Body of pancreas (tissue), 4 donors: ENCODE results near the gene ENTREP3. TPM values are rescaled to one million over a fixed set of nuclear protein-coding genes. Genes with fewer than 3 reads are reported as not detected.

Experiments used
- ATAC-seq: fragments of 150-250 bp; one replicate; pipeline ENCODE4 v1.9.1; 2016
- DNase-seq, 4 donors: peaks; one replicate each; pipeline ENCODE4 v3.0.0-alpha.2; 2019
- H3K27ac ChIP-seq, 4 donors: fragments of 200-600 bp; sonication (generic); 1 replicate in 3 of 4; 2 replicates in 1 of 4; pipeline versions ENCODE4 v1.5.1 to v1.6.1; 2016 to 2019; ENCODE audit warnings: mild to moderate bottlenecking in 1 of 4, mixed read lengths in 1 of 4, moderate library complexity in 1 of 4
- H3K27me3 ChIP-seq, 2 donors: fragments of 200-600 bp; sonication (generic); one replicate each; pipeline ENCODE4 v1.6.0; 2016; ENCODE audit warnings: mild to moderate bottlenecking in 1 of 2
- H3K36me3 ChIP-seq, 2 donors: fragments of 200-600 bp; sonication (generic); replicated peaks in 1 of 2; 2 replicates each; pipeline ENCODE4 v1.5.1; 2016; ENCODE audit warnings: low read depth in 2 of 2; ENCODE audit not compliant: insufficient read depth in 1 of 2
- H3K4me1 ChIP-seq: fragments of 200-600 bp; sonication (generic); one replicate; pipeline ENCODE4 v1.6.0; 2016
- H3K4me3 ChIP-seq, 2 donors: fragments of 200-600 bp; sonication (generic); 1 replicate in 1 of 2; 2 replicates in 1 of 2; pipeline ENCODE4 v1.5.1; 2016 to 2019
- H3K9me3 ChIP-seq, 3 donors: fragments of 200-600 bp; sonication (generic); 1 replicate in 2 of 3; 2 replicates in 1 of 3; pipeline ENCODE4 v1.5.1; 2016
- POLR2A ChIP-seq, 3 donors: fragments of 450-650 bp; IDR thresholded peaks; one replicate each; pipeline ENCODE4 v1.6.1; 2016; ENCODE audit warnings: antibody characterized with exemption in 3 of 3, mild to moderate bottlenecking in 2 of 3
- WGBS, 2 donors: methylation state at CpG; one replicate each; pipeline ENCODE4 v1.1.5; 2017; 5-methylcytosine and 5-hydroxymethylcytosine counted together
- intact Hi-C: fragments of 100-400 bp; cut with DNase I; formaldehyde crosslinking; loops from one replicate; pipeline ENCODE4 v1.15.1; 2023
- total RNA-seq, 2 donors: library from RNA; depleted of rRNA; stranded (reverse); fragments of >200 nt; gene quantifications; one replicate each; pipeline ENCODE4 v1.1.0, GENCODE V29; 2016
- TF ChIP-seq, protein P1 (sequence below), 7 experiments: fragments of 450-650 bp in 4 of 7; fragments of 200-600 bp in 3 of 7; sonication (generic) in 3 of 7; IDR thresholded peaks; one replicate each; pipeline ENCODE4 v1.5.1; 2016 to 2019; ENCODE audit warnings: antibody characterized with exemption in 7 of 7

ENTREP3 gene
- total RNA-seq, 2 donors from 2014 or later, result 6.2 to 12.2 TPM

DNA sequence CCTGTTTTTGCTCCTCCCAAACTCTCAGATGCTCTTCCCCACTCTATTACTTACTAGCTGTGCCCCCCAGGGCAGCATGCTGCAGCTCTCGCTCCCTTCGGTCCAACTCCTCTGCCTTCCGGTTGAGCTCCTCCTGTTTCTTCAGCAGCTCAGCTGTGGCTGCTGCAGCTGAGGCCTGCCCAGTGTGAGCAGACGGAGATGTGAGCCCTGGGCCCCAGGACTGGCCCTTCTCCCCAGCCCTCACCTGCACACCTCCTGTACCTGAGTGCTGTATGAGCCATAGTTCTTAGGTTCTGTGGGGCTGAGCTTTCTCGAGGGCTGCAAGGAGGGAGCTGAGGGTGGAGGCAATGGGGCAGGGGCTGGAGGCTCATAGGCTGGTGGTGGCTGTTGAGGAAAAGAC lies 5.0 kb upstream of the ENTREP3 start:
- TF ChIP-seq POLR2A (IDR thresholded peaks at IDR 0.05), result no peak
- TF ChIP-seq, protein P1, sequence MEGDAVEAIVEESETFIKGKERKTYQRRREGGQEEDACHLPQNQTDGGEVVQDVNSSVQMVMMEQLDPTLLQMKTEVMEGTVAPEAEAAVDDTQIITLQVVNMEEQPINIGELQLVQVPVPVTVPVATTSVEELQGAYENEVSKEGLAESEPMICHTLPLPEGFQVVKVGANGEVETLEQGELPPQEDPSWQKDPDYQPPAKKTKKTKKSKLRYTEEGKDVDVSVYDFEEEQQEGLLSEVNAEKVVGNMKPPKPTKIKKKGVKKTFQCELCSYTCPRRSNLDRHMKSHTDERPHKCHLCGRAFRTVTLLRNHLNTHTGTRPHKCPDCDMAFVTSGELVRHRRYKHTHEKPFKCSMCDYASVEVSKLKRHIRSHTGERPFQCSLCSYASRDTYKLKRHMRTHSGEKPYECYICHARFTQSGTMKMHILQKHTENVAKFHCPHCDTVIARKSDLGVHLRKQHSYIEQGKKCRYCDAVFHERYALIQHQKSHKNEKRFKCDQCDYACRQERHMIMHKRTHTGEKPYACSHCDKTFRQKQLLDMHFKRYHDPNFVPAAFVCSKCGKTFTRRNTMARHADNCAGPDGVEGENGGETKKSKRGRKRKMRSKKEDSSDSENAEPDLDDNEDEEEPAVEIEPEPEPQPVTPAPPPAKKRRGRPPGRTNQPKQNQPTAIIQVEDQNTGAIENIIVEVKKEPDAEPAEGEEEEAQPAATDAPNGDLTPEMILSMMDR (IDR thresholded peaks at IDR 0.05), result no peak
- Histone ChIP-seq H3K27ac (no peak overlapping the region), H3K4me3 (no peak overlapping the region), H3K4me1 (peaks cover 33% of the 10 kb centered on the region), H3K36me3 (peaks cover 0 to 13% of the 10 kb centered on the region in 2 donors), H3K9me3 (no peaks in the 10 kb centered on the region), H3K27me3 (no peaks in the 10 kb centered on the region)
- no peak for ATAC-seq
- intact Hi-C loops, result no loop called here
- 94 to 100% methylated on average over 5 of the region's 5 CpGs for WGBS, 2 donors
- DNase-seq, result no peak

DNA sequence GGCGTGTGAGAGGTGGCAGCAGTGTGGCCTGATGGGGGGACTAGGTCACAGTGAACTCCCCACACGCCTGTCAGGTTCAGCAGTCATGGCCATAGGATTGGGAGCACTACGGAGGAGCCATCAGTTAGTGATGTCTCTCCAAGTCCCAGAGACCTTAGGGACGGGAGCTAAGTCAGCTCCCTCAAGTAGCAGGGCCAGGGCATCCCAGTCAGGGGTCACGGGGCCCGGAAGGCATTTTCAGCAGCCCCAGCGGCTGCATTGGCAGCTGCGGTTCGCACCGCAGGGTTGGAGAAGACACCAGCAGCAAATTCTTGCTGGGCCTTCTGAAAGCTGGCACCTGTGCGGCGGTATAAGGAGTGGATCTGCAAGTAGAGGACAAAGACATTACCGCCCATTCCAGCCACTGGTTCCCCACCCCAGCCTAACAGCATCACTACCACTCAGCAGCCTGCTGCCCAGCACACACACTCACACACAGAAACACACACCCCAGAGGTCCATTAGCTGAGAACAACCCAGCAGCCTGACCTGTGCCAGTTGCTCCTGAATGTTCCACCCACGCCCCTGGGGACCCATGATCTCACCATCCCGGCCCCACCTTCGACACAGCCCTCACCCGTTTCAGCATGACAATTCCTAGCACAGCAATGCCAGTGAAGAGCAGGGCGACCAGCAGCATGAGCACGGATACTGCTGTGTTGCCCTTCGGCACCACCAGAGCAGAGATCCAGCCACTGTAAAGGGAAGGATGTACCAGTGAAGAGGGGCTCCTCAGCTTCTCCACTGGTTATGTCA lies 972 bp upstream of the ENTREP3 start:
- H3K9me3 ChIP-seq, result no peaks in the 10 kb centered on the region
- ATAC-seq, result no peak
- intact Hi-C loops, result loop anchor here (10.0 kb wide), 1 partner anchor 339 kb away; no protein-coding TSS in a partner anchor
- WGBS, 2 donors, result 74 to 81% methylated on average over 17 to 20 of the region's 20 CpGs
- H3K4me3 ChIP-seq, result no peak overlapping the region
- H3K27me3 ChIP-seq, result no peaks in the 10 kb centered on the region
- H3K4me1 ChIP-seq, result peaks cover 37% of the 10 kb centered on the region
- H3K36me3 ChIP-seq, result peaks cover 0 to 4% of the 10 kb centered on the region in 2 donors
- H3K27ac ChIP-seq, result peak overlapping the region; percentile 75 to 87 (median 82)
- TF ChIP-seq POLR2A (IDR thresholded peaks at IDR 0.05), result no peak
- TF ChIP-seq, protein P1 (IDR thresholded peaks at IDR 0.05), result no peak
- DNase-seq, result no peak

DNA sequence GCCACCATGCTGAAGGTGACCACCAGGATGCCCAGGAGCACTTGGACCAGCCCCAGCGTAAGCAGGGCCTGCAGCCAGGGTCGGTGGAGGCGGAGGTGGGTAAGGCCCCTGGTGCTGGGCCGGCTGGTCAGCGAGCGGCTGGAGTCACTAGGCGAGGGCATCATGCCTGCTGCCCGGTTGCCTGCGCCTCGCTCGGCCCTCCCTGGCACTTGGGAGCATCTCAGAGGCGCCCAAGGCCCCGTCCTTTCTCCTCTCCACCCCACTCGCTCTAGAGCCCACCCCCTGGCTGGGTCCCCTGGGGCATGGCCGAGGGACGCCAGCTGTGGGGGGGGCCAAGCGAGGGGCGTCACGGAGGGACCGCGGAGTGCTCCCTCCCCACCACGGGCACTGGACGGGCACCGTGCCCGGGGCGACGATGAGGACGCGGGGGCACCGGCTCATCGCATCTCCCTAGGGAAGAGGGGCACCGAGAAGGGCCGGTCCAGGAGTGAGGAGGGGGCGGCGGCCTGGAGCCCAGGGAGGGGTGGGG lies 505 bp downstream of the ENTREP3 start:
- TF ChIP-seq POLR2A (IDR thresholded peaks at IDR 0.05), result no peak
- H3K4me3 ChIP-seq, result peak overlapping the region; percentile 59 to 92
- H3K9me3 ChIP-seq, result no peaks in the 10 kb centered on the region
- intact Hi-C loops, result loop anchor here (5.0 to 10.0 kb wide), 2 partner anchors 68 to 340 kb away; partner anchors contain the start of gene RUSC1
- ATAC-seq, result peak; percentile 4
- H3K36me3 ChIP-seq, result peaks cover 0 to 4% of the 10 kb centered on the region in 2 donors
- H3K27ac ChIP-seq, result peak overlapping the region; percentile 75 to 87 (median 82)
- WGBS, 2 donors, result 0 to 5% methylated on average over 7 to 34 of the region's 35 CpGs
- H3K27me3 ChIP-seq, result no peaks in the 10 kb centered on the region
- peaks cover 35% of the 10 kb centered on the region for H3K4me1 ChIP-seq
- peak in 2 of 4 donors; percentile 20 to 32 for DNase-seq

GRCh38 chr1:155254228-155254713 lies 1.0 kb downstream of the ENTREP3 start:
- Histone ChIP-seq H3K9me3 (no peaks in the 10 kb centered on the region), H3K4me3 (peak overlapping the region in 1 of 2 donors; percentile 92), H3K27me3 (no peaks in the 10 kb centered on the region), H3K36me3 (peaks cover 0 to 4% of the 10 kb centered on the region in 2 donors), H3K27ac (peak overlapping the region in 1 of 4 donors; percentile 87), H3K4me1 (peaks cover 35% of the 10 kb centered on the region)
- TF ChIP-seq, protein P1 (IDR thresholded peaks at IDR 0.05), result no peak
- no peak for TF ChIP-seq POLR2A (IDR thresholded peaks at IDR 0.05)
- no peak for DNase-seq
- ATAC-seq, result no peak
- 59% methylated on average over 12 of the region's 12 CpGs for WGBS, 2 donors
- intact Hi-C loops, result loop anchor here (5.0 to 10.0 kb wide), 2 partner anchors 68 to 341 kb away; partner anchors contain the start of gene RUSC1

DNA sequence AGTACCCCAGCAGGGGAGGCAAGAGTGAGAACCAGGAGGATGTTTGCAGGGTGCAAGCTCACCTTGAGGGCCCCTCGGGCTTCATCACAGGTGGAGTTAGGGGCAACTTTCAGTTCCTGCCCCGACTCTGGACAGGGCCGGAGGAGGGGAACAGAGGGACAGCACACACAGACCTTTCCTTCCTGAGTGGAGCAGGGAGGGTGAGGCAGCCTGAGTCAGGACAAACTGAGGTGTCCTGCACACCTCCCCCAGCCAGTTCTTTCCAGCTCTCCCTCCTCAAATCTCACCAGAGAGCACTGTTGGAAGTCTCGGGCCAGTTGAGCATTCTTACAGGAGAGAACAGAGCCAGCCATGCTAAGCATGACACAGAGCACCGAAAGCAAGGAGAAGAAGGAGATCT lies 1.5 kb downstream of the ENTREP3 start:
- DNase-seq (no peak), ATAC-seq (no peak)
- no peak for TF ChIP-seq POLR2A (IDR thresholded peaks at IDR 0.05)
- peaks cover 0 to 4% of the 10 kb centered on the region in 2 donors for H3K36me3 ChIP-seq
- no peaks in the 10 kb centered on the region for H3K9me3 ChIP-seq
- no peaks in the 10 kb centered on the region for H3K27me3 ChIP-seq
- WGBS, 2 donors, result 71 to 76% methylated on average over 2 to 5 of the region's 5 CpGs
- no peak overlapping the region for H3K4me3 ChIP-seq
- H3K4me1 ChIP-seq, result peaks cover 35% of the 10 kb centered on the region
- no peak overlapping the region for H3K27ac ChIP-seq
- intact Hi-C loops, result loop anchor here (5.0 to 10.0 kb wide), 2 partner anchors 69 to 341 kb away; partner anchors contain the start of gene RUSC1
